HS-27A (cell line): Measurements from ENCODE around the gene ZSWIM6.

Experiments
- DNase-seq: peaks from one replicate; pipeline ENCODE4 v3.0.0-alpha.2; 2012; ENCODE audit warnings: low read depth, missing footprints

ZSWIM6 gene

DNA sequence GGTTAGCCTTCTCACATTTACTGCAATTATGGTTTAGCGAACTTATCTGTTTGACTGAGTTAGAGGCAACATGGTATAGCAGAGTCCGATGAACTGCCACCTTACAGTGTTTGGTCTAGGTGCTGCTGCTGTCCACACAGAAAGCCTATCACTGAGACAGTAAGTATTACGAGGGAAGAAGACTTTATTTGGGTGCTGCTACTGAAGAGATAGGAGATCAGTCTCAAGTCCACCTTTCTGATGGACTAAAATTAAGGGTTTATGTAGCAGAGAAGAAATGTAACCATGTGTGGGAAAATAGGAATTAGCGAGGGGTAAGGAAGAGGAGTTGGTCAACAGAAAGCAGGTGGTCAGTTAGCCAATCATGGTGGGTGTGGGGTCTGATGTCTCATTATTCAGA lies 109.7 kb downstream of the ZSWIM6 start:
- no peak for DNase-seq

DNA sequence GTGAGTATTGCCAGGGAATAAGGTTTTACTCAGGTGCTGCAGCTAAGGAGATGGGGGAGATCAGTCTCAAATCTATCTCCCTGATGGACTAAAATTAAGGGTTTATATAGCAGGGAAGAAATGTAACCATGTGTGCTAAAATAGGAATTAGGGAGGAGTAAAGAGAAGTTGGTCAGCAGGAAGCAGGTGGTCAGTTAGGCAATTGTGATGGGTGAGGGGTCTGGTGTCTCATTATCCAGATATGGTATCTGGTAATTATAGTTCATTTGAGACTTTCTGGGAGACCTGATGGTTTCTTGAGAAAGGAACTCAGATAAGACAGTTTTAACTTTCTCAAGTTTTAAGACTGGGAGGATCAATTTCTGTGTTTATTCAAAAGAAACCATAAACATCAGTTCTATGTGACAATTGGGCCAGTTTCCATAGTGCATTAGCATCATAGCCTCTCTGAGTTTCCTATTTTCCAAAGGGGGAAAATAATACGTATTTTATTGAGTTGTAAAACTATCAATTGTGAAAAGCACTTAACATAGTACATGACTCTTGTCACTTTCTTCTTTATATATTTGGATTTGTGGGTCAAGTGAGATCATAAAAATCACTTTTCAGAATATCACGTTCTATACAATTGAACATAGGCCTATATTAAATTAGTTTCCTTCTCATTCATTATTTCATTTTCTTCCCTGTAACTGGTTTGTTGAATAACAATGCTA lies 115.9 kb downstream of the ZSWIM6 start:
- DNase-seq = no peak

DNA sequence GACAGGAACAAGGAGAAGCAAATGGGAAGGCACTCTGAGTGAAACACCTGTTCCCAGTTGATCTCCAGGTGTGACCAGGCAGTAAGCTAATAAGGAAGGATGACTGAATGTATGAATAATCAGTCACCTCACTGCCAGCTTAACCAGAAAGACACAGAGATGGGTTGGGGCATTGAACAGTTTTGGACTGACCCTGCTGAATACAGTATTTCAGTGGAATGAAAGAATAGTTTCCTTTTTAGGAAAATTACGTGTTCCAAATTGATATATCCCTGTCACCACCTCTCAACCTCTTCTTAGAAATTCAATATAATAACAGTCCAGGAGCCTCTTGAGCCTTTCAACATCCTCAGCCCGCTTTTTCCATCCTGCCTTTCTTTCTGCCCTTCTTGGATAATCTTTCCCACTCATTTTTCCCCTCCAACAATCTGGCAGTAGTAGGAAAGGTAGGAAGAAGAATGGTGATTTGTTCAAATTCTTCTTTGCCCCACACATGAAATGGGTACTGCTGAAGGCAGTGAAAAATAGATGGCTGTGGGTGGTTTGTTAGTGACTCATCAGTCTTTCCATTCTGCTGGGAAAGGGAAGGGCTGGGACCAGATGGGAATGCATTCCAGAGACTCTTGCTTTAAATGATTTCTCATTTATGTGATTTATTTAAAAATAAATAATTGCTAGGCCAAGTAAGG lies 117.9 kb downstream of the ZSWIM6 start:
- peak; percentile 54 for DNase-seq

DNA sequence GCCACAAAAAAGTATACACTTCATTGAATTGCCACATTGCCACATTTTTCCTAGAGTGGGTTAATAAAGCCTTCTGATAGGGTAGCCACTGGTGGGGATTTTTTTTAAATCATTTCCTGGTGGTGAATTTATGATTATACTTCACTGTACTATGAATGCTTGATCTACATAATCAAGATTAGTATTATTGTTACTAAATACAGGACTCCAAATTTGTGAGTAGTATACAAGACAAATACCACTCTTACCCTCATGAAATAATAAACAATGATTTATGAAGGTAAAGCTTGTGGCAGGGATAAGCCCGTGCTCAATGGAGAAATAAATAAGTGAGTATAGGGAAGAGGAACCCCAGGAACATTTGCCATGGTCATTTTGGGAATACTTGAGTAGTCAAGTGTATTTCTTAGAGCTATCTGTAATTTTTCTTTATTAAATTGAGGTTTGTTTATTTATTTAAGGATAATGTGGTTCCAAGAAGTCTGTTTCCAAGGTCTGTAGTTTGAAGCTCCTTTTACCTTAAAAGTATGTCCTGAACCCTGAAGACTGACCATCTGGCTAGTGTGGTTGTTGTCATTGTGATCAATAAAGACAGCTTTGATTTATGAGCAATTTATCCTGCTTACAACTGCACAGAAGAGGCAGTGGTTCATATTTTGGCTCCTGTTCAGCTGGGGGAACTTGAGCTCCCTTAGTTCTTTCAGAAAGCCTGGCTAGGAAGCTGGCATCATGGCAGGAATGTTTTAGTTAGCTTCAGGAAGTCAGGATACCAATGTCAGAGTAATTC lies 118.6 kb downstream of the ZSWIM6 start:
- peak; percentile 62 for DNase-seq

DNA sequence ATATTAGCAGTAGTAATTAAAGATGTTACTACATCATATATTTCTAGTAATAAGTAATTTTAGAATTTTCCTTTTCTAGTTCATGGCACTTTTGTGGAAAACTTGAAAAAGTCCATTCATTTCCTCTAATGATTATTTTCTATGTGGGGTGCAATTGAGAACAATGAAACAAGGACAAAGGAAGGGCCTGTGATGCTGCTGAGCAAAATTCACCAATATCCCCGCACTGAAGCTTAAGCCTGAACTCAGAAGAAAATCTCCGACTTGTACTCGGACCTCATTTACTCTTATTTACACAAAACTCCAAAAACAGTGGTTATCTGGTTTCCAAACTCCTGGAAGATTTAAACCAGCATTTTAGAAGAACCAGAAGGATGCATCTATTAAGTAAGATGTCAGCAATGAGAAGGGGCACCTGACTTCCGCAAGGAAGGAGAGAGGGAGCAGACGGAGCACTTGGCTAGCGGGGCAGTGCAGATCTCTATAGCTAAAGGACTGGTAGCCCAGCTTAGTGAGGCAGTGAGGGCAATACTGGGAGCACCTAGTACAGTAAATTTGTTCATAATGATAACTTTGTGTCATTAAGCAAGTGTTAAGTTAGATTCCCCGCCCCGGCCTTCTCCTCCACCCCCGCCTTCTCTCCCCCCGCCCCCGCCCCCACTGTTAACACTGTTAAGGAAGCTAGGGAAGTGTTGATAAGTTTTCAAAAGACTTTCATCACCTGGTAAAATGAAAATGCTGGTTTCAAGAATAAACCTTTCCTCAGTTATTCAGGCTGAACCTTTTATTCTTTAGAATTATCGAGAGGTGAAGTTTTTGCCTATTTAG lies 123.3 kb downstream of the ZSWIM6 start:
- no peak for DNase-seq

DNA sequence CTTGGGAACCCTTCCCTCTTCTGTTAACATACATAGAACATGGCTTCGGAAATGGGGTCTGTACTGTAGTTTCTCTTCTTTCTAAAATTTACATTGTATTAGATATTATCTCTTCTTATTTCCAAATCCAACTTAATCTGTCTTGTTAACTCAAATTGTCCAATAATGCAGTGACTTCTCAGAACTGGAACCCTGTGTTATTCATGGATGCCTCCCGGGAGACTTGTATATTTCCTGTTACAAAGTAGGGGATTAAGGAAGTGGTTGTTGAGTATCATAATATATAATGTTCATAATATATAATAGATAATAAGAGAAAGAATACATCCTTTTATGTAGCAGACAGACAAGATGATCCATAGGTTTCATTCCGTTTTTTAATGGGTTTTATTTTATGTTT lies 128.4 kb downstream of the ZSWIM6 start:
- no peak for DNase-seq

DNA sequence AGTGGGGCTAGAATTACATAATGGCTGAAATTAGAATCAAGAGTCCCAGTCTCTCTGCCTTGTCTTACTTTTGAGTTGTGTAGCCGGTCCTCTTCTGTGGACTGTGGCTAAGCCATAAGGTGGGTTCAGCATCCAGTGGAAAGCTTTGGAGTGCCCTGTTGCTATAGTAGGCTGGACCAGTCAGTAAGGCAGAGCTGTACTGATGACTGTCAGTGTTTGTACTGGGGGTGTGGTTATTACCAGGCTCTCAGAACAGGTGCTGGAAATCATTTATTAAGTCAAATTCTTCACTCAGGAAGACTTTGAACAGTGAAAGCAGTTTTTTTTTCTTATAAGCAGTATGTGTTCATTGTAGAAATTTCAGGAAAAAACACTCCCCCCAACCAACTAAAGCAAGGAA lies 129.4 kb downstream of the ZSWIM6 start:
- no peak for DNase-seq

DNA sequence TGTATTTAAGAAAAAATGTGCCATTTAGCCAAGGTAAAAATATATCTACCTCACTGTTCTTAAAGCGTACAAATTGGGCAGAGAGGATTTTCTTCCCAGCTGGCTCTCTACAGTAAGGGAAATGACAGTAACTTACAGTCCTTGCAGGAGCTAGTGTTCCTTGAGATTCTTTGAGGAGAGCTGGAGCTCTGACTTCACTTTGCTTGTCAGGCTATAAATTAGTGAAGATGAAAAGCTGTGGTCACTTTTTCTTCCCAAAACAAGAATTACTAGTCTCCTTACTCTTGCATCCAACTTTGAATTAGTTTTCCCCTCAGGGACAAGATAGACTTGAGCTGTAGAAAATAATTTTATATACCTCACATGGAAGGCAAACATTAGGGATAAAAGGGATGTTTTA lies 129.9 kb downstream of the ZSWIM6 start:
- no peak for DNase-seq

DNA sequence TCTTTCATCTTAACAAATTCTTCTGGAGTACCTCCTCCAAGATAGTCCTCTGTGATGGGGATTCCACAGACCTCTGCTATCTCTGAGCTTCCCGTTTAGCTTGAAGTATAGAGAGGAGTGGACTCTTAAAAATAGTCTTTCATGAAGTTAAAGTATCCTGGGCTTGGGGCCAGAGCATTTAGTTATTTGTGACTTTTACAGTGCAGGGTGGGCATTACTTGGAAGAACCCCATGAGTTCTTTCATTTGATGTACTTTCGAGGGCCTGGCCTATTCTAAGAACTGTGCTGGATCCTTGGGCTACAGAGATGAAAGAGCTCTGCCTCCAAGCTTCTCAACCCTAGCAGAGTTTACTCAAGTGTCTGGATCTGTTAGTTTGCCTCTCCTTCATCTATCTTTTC lies 131.5 kb downstream of the ZSWIM6 start:
- no peak for DNase-seq

DNA sequence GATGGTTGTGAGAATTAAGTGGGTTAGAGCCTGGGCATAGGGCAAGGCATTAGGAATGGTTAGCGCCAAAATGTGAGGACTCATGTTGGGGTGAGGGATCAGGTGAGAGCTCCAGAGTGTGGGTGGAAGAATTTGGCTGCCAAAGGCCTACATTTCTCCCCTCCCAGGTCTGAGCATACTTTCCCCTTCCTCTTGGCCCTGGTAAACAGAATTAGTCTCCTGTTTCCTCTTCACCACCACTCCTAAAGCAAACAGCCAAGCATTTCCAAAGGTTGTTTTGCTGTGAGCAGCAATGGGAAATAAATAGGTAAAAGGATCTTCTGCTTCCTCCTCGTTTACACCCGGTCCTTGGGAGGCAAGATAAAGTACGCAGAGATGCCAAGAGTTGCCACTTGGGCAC lies 132.5 kb downstream of the ZSWIM6 start:
- DNase-seq = no peak

DNA sequence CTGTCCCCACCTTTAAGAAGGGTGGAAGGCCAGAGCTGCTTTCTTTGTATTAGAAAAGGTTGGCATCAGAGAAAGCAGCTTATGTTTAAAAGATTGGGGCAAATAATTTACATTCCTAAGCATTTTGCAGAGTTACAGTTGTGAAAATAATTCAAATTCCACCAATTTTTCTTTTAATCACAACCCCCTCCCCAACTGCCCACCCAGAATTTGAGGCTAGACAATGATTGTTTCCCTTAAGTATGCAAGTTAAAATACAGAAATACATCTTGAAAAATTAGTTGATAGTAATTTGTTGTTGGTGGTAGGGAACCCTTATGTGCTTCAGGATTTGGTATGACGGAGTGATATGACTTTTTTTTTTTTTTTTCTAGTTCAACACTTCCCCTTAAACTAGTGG lies 133.0 kb downstream of the ZSWIM6 start:
- DNase-seq = no peak

DNA sequence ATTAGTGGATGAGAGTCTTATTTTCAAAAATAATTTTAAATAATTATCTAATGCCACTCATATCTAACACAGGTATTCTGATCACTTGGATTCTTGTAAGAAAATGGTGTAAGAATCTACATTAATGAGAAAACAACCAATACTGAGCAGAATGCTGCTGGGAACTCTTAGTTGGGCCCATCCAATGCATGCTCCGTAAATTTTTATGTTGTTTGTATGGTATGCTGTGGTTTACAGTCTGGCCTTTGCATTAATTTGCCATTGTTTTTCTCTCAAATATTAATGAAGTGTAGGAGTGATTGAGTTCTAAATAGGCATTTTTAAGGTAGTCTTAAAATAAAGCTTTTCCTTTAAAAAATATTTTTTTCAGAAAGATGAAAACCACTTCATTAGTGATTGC lies 133.4 kb downstream of the ZSWIM6 start:
- DNase-seq = no peak

DNA sequence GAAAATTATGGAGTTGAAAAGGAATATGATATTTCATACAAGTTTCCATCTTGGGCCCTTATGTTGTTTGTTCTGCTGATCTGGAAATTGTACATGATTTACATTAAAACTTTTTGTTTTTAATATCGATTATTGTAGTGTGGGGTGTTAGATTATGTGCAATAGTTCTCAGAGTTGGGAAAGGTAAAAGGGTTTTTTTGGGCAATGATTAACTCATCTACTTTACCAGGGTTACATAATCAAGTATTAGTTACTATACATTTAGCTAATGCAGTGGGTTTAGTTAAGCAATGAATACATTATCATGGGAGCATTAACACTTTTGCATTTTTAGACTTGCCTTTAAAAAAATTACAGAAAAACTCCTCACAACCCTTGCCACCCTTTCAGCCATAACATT lies 134.0 kb downstream of the ZSWIM6 start:
- DNase-seq = no peak

DNA sequence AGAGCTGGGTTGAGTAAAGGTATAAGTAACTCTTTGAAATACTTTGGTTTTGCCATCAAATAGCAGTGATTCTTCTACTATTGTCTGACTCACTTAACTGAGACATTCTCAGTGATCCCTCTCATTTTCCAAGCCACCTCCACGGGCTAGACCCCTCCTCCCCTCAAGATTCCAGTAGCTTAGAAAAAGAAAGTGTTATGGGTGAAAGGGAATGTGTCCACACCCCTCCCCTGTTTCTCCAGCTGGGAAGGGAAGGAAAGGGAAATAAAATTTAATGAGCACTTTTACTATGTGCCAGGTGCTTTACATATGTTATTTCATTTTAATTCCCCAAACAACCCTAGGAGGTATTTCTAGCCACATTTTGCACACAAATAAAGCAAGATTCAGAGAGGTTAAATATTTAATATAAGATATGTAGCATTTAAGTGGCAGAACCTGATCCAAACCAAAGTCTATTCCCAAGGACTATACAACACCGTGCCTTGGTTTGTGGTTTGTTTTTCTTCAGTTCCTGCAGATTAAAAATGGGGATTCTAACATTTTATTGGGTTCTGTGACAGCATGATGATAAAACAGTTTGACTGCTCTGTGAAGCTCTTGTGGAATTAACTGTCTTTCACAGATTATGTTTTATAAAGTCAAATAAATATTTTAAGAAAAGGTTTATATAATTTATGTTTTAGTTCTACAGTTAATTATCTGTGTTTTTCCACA lies 135.9 kb downstream of the ZSWIM6 start:
- DNase-seq = no peak

DNA sequence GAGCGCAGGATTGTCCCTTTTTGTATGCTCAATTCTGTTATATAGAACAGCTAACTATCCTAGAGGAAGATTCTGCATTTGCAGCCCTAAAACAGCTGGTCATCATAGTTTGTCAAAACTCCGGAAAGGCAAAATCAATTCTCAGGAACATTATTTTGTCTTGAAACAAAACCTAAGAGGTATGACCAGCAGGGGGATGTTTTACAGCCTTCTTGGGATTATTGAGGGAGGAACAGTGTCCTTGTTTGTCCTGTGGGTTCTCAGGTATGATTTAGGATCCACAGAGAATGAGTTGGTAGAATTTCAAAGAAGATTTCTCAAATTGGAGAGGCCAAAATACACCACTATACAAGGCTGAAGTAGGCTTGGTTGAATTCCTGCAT lies 136.4 kb downstream of the ZSWIM6 start:
- DNase-seq = no peak

DNA sequence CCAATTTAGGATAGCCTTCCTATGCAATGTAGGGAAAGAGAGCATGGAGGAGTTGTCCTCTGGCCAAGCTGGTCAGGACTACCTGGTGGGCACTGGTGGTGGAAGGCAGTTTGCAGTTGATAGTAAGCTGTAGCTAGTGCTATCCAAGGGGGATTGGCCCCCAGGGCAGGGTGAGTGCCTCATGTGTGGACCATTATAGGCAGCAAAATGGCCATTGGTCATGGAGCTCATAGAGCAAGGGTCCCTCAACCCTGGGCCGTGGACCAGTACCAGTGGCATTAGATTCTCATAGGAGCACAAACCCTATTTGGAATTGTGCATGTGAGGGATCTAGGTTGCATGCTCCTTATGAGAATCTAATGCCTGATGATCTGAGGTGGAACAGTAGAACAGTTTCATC lies 139.3 kb downstream of the ZSWIM6 start:
- DNase-seq = no peak

DNA sequence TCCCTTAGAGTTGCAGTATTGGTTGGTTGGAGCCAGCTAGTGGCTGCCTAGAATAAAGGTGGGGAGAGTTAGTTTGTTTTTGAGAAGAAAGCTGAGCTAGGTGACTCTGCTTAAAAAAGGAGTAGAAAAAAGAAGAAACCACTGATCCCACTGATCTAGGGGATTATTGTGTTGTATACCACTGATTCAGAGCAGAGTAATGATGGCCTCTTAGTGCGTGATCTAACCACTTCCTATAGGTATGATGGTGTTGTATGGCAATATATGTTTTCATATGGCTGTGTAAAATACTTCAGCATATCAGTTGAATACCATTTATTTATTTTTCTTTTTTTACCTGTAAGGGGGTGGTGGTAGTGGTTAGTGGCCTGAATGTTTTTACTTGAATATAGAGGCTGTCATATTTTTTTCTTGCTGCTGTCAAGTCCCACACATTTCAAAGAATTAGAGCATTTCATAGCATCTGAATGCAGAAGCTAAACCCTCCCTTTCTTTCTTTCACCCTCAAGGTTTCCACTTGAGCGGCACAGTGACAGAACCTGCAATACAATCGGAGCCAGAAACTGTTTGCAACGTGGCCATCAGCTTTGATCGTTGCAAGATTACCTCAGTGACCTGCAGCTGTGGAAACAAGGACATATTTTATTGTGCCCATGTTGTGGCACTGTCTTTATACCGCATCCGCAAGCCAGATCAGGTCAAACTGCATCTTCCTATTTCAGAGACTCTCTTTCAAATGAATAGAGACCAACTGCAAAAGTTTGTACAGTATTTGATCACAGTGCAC lies 140.3 kb downstream of the ZSWIM6 start:
- DNase-seq = no peak

DNA sequence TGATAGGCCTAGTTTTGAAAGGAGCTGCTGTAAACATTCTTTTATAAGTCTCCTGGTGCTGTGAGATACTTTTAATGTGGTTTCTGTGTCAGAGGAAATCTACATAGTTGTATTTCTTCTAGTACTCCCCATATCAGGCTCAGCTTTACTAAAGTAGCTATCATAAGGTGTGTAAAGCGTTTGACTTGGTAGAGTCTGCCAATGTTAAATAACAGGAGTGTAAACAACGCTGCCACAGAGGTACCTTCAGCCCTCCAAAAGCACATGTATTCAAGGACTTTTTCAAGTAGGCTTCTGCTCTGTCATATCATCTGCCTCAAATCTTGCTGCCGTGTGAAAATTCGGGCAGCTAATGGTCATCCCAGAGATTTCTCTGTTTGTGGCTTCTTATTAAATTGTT lies 142.7 kb downstream of the ZSWIM6 start:
- no peak for DNase-seq

DNA sequence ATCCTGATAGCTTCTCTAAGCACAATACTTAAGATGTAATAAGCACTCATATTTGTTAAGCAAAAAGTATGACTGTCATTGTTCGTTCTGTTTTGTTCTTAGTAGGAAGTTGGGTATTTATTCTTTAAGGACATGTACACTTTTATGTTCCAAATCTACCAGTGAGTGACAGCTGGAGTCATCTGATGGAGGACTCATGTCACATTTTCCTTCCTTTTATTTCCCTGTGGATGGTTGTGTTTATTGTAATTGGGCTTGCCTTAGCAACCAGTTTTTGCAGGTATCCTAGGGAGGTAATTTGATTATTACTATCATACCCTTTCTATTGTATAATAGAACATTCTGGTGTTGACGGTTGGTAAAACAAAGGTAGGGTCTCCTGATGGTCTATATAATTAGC lies 145.7 kb downstream of the ZSWIM6 start:
- no peak for DNase-seq

DNA sequence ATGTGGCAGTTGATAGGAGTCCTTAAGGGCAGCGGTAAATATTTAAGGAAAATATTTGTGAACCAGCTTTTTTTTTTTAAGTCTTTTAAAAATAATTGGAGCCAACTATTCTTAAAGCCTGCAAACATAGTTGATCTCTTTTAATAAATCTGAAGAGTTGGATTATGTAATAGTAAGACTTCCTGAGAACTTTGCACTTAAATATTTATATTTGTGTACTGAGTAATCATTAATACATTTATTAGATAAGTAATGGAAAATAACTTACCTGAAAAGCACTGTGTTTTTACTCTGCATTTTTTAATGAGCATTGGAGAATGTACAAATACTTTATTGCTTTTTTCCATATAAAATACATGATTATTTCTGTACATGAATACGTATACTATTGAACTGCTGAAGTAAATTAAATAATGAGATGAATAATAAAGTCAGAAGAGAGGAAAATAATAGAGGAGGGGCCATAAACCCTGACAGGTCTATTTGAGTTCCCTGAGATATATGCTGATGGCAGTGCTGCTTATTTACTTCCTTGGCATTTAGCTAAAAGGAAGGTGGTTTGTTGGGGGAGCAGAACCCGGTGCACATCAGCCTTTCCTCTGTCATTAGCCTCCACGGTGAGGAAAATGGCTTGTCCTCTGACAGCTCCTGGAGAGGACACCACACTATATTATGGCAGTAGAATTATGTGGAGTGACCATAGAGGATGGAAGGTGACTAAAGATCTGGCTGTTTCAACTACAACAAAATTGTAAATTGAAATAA lies 148.0 kb downstream of the ZSWIM6 start:
- no peak for DNase-seq
